Umbilical cord (tissue), 2 donors: ENCODE results near the gene CAV3. TPM values are rescaled to one million over a fixed set of nuclear protein-coding genes. Genes with fewer than 3 reads are reported as not detected.

Experiments used
- DNase-seq: peaks from one replicate; pipeline ENCODE4 v3.0.0-alpha.2; 2015; ENCODE audit warnings: low spot score
- total RNA-seq: library from RNA; depleted of rRNA; stranded (reverse); fragments of >200 nt; gene quantifications from one replicate; pipeline ENCODE4 v1.2.3, GENCODE V29; 2014; ENCODE audit warnings: low replicate concordance; ENCODE audit not compliant: insufficient read depth

Gene CAV3
- total RNA-seq, 1 donor from 2014 or later = not detected

GRCh38 chr3:8761866-8762265 lies 28.3 kb downstream of the CAV3 start:
- no peak for DNase-seq

DNA sequence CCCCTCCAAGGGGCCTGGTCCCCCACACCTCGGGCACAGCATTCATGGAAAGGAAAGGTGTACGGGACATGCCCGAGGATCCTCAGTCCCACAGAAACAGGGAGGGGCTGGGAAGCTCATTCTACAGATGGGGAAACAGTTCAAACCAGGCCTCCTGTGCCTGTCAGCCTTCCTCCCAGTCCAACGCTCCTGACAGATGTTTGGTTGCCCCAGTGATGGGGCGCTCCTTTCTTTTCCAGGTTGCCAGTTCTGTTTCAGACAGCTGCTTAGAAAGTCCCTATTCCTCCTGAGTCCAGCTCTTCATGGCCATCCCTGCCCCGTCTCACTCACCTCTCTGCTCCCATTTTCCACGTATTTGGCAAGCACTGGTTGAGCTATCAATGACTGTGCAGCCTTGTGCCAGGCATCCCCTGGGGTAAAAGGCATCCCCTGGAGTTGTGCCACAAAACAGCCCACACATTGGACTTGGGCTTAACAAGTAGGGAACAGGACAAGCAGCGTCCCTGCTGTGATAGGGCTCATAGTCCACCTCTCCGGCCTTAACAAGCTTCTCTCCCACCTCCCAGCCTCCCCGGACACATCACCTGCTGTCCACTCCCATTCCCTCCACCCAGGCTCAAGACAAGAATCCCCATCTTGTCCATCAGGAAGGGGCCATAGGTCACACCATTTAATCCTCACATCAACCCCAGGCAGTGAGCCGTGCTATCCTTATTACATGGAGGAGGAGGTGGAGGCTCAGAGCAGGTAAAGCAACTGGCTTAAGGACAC lies 29.2 kb downstream of the CAV3 start:
- no peak for DNase-seq

- DNase-seq = no peak
Observed at GRCh38 chr3:8764528-8764927, 30.9 kb downstream of the CAV3 start.

DNA sequence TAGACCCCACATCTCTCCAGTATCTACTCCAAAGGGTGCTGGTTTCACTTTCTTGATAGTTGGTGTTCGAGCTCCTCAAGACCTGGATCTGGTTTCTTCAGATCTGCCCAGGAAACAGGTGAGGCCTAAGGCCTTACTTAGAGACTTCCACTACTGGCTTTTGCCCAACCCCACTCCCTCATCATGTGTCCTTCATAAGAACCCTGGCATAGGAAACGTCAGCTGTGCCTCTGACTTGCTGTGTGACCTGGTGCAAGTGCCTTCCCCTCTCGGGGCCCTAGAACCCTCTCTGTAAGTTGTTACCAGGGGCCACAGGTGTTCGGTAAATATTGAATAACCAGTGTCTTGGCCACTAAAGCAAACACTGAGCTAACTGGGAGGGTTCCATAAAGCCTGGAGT lies 31.9 kb downstream of the CAV3 start:
- no peak for DNase-seq

DNA sequence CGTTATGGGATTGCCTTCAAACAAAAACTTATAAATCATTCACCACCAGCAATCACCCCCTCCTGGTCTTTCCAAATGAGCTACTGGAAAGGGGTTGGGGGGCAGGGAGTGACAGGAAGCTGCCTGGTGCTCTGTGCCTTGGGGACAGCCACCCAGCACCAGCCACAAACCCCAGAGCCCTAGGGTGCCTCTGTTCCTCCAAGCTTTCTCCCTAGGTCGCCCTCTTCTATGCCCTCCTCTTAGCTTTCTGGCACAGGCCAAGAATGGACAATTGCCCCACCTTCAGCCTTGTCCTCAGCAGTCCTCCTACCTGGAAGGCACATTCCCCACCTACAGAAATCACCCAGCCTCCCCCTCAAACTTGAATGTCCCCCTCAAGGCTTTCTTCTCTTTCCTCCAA lies 32.5 kb downstream of the CAV3 start:
- no peak for DNase-seq

- no peak for DNase-seq
Observed at GRCh38 chr3:8767256-8767666, 33.7 kb downstream of the CAV3 start.

- DNase-seq = no peak
Observed at GRCh38 chr3:8767667-8768363, 34.2 kb downstream of the CAV3 start.

- DNase-seq = no peak
Observed at GRCh38 chr3:8768364-8769087, 34.9 kb downstream of the CAV3 start.

- peak; percentile 63 for DNase-seq
Observed at GRCh38 chr3:8769088-8769822, 35.7 kb downstream of the CAV3 start, which contains the start of gene OXTR. TSS of gene OXTR (minus strand) at chr3:8769613. CDS start at chr3:8768187, 1,426 bp downstream.

- DNase-seq = no peak
Observed at GRCh38 chr3:8773941-8774542, 40.4 kb downstream of the CAV3 start.

GRCh38 chr3:8775181-8775580 lies 41.6 kb downstream of the CAV3 start:
- DNase-seq = no peak

GRCh38 chr3:8775602-8776001 lies 42.0 kb downstream of the CAV3 start:
- DNase-seq = no peak

DNA sequence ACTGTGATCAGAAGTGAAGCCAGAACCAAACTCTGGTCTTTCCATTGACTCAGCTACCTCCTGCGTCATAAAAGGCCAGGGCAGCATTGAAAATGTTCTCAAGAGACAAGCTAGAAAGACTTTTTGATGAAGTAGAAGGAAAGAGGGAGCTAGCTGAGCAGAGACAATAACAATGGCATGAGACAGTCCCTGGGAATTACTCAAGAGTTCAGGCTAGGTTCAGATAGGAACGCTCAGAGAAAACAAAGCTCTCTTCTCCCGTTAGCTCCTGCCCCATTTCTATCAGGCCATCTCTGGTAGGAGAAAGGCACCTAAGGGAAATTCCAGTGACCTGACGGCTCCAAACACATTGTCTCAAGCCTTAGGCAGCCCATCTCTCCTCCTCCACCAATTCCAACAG lies 42.8 kb downstream of the CAV3 start:
- no peak for DNase-seq

DNA sequence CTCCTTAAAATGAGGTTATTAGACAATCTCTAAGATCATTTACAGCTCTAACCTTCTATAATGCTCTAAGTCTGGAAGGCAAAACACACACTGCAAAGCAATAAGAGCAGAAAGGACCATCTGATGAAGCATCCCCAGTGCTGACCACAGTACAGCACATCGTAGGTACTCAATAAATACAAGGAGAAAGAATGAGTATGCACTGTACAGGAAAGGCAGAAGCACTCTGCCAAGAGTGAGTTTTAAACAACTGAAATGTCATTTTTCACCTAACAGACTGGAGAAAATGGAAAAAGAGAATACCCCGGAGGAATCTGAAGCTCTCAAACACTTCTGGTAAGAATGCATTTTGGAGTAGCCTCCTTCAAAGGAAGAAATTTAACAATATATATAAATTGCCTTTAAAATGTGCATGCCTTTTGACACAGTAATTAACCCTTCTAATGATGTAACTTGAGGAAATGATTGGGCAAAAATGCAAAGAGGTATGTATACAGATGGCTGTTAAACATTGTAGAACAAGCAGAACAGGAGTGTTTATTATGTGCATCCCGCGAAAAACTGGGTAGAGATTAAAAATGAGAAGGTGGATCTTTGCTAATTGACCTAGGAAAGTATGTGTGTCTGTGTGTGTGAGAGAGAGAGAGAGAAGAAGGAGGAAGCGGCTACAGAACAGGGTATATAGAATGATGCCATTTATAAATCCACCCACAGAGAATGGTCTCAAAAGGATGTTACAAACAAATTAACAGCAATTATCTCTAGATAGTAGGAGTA lies 43.8 kb downstream of the CAV3 start:
- no peak for DNase-seq

DNA sequence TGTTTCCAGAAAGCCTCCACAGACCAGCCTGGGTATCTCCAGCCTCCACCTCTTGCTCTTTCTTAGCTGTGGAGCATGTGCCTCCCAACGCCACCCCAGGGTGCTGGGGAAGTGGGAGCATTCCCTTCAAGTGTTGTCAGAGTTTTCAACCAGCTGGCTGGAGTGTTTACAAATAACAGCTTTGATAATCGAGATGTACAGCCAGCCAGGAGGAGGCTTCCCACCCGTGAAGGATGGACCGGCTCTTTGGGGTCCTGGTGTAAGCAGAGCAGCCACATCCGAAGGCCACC lies 44.3 kb downstream of the CAV3 start:
- DNase-seq = no peak

DNA sequence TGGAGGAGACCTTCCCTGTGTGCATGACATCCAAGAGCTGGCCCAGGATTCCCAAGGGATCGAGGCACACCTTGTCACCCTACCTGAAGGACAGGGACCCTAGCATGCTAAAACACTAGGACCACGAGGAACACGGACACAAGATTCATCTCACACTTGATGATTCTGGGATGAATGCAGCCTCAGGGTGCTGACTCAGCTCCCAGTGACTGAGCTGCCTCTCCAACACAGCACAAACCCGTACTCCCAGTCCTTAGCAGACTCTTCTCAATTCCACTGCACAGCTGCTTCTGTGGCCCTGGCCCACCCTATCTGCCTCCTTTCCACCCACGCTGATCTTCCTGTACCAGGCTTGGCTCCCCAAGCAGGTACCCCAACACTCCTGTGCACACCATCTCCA lies 44.9 kb downstream of the CAV3 start:
- DNase-seq = no peak

DNA sequence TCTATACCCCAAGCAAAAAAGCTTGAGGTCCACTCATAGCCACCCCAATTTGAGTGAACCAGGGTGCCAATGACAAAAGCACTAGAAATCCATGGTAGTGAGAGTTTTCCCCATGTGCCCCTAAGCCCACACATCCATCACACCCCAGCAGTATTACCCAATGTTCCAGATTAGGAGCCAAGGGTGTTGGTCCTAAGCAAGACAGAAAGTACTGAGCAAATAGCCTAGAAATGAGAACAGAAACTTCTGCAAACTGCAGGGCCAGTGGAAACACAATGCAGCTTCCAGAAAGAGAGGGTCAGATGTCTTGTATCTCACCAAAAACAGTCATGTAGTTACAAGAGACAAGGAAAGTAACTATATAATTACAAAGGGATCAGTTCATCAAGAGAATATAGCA lies 46.7 kb downstream of the CAV3 start:
- DNase-seq = no peak

DNA sequence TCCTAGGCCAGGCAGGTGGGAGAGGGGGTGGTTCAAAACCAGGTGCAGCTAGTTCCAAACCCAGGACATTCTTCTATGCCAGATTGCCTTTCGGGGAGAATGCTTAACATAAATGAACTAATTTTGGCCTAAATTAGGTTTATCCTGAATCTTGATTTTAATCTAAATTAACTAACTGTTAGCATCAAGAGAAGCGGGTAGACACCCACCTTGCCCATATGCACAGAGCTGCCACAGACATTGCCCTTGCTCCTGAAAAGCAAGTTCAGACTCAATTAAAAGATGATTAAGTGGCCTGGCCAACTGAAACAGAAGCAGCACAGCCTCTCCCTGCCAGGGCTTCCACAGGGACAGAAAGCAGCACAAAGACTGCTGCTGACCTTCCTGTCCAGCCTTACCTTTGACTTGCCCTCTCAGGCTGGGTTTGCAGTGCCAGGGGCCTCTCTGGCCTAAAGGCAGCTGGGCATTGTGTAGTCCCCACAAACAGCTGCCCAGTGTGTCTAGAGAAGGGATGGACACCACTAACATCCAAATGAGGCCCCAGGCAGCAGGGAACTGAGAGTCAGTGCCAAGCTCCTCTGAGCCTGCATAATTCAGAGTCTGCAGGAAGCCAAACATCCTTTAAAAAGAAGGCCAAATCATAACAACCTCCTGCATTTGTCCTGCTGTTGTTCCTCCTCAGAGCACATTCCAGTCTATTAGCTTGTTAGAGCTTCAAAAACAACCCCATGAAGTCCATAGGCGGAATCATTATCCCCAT lies 51.3 kb downstream of the CAV3 start:
- peak; percentile 13 for DNase-seq

DNA sequence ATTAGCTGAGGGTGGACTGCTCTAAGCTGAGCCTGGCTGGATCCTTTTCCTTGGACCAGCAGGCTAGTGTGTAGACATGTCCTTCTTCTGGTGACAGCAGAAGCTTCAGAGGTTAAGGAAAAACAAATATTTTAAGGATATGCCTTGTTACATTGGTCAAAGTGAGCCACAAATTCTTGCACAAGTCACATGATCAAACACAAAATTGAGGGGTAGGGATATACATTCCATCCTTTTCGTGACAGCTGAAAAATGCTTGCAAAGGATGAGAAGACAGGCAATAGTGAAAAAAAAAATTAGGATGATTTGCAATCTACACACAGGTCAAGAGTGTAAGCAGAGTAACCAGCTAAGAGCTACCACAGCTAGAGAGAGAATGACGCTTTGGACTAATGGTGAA lies 56.9 kb downstream of the CAV3 start:
- no peak for DNase-seq

GRCh38 chr3:8793242-8793641 lies 59.6 kb downstream of the CAV3 start:
- no peak for DNase-seq
